ENCODE measurements around the gene ZBTB2. TPM values are rescaled to one million over a fixed set of nuclear protein-coding genes. Genes with fewer than 3 reads are reported as not detected.

Gene ZBTB2
- total RNA-seq, 4 donors from 2014 or later = 17.9 to 27.2 (median 25.9) TPM

DNA sequence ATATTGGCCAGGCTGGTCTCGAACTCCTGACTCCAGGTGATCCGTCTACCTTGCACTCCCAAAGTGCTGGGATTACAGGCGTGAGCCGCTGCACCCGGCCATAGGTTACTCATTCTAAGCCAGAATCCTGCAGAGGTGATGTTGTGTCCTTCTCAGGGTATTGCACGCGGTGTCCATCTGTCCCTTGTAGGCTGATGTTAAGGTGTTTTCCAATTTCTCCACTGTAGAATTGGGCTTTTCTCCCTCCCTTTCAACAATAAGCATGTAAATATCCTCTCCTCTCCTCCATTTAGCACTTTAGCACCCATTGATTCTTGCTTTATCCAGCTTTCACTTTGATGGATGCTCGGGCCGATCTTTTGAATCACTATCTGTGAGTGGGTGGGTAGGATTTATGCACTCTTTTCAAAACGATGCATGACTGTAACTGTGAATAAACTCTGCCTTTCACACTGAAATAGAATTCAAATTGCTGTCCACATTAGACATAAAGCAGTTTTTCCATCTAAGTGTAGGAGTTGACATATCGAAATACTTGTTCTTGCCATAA is 52.6 kb downstream of the ZBTB2 start:
- Histone ChIP-seq H3K9me3 (no peaks in the 10 kb centered on the region), H3K27ac (no peak overlapping the region), H3K27me3 (no peaks in the 10 kb centered on the region), H3K4me3 (replicated peaks in 1 of 3) (no peak overlapping the region), H3K4me1 (no peaks in the 10 kb centered on the region), H3K36me3 (no peaks in the 10 kb centered on the region)
- TF ChIP-seq, protein P1, sequence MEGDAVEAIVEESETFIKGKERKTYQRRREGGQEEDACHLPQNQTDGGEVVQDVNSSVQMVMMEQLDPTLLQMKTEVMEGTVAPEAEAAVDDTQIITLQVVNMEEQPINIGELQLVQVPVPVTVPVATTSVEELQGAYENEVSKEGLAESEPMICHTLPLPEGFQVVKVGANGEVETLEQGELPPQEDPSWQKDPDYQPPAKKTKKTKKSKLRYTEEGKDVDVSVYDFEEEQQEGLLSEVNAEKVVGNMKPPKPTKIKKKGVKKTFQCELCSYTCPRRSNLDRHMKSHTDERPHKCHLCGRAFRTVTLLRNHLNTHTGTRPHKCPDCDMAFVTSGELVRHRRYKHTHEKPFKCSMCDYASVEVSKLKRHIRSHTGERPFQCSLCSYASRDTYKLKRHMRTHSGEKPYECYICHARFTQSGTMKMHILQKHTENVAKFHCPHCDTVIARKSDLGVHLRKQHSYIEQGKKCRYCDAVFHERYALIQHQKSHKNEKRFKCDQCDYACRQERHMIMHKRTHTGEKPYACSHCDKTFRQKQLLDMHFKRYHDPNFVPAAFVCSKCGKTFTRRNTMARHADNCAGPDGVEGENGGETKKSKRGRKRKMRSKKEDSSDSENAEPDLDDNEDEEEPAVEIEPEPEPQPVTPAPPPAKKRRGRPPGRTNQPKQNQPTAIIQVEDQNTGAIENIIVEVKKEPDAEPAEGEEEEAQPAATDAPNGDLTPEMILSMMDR (IDR thresholded peaks at IDR 0.05) = no peak
- TF ChIP-seq POLR2A (IDR thresholded peaks at IDR 0.05) = no peak
- no peak for DNase-seq
- 88 to 91% methylated on average over 11 of the region's 11 CpGs for WGBS, 2 donors
- intact Hi-C loops (cut with DNase I) = loop anchor here (5.0 kb wide), 1 partner anchor 446 kb away; no protein-coding TSS in a partner anchor

- intact Hi-C loops (cut with DNase I) = loop anchor here (5.0 kb wide), 1 partner anchor 444 kb away; no protein-coding TSS in a partner anchor
- DNase-seq = no peak
- no peak overlapping the region for H3K4me3 ChIP-seq (replicated peaks in 1 of 3)
These were observed 55.4 kb downstream of the ZBTB2 start for GRCh38 chr6:151335930-151336329.

DNA sequence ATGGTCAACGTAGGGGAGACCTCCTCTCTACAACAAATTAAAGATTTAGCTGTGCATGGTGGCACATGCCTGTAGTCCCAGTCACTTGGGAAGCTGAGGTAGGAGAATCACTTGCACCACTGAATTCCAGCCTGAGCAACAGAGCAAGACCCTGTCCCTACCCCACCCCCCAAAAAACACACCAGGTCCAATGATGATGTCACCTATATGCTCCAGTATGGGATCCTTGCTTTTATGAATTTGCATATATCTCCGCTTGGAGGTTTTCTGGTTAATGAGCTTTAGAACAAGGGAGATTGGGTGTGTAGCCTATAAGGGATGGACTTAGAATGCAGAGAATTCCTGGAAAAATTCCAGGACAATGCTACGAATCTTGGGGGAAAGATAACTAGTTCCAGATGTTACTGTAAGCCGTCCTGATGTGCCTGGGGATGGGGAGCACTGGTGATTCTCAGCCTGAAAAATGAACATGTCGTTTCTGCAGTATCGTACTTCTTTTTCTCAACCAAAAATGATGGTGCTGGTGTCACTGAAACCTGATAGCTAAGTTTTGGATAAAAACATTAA is 61.1 kb downstream of the ZBTB2 start:
- Histone ChIP-seq H3K27me3 (no peaks in the 10 kb centered on the region), H3K4me3 (replicated peaks in 1 of 3) (no peak overlapping the region), H3K4me1 (peaks cover 0 to under 1% of the 10 kb centered on the region in 2 donors), H3K9me3 (no peaks in the 10 kb centered on the region), H3K36me3 (no peaks in the 10 kb centered on the region), H3K27ac (no peak overlapping the region)
- DNase-seq = no peak
- TF ChIP-seq POLR2A (IDR thresholded peaks at IDR 0.05) = no peak
- TF ChIP-seq, protein P1 (IDR thresholded peaks at IDR 0.05) = no peak
- intact Hi-C loops (cut with DNase I) = no loop called here
- 75% methylated on average over 6 of the region's 6 CpGs for WGBS, 2 donors

More at GRCh38 chr6:151335930-151336329, 55.4 kb downstream of the ZBTB2 start:
- no peak for TF ChIP-seq POLR2A (IDR thresholded peaks at IDR 0.05)
- TF ChIP-seq, protein P1 (IDR thresholded peaks at IDR 0.05) = no peak
- H3K27ac ChIP-seq = no peak overlapping the region
- H3K27me3 ChIP-seq = no peaks in the 10 kb centered on the region
- H3K36me3 ChIP-seq = no peaks in the 10 kb centered on the region
- no peaks in the 10 kb centered on the region for H3K4me1 ChIP-seq
- H3K9me3 ChIP-seq = no peaks in the 10 kb centered on the region

DNA sequence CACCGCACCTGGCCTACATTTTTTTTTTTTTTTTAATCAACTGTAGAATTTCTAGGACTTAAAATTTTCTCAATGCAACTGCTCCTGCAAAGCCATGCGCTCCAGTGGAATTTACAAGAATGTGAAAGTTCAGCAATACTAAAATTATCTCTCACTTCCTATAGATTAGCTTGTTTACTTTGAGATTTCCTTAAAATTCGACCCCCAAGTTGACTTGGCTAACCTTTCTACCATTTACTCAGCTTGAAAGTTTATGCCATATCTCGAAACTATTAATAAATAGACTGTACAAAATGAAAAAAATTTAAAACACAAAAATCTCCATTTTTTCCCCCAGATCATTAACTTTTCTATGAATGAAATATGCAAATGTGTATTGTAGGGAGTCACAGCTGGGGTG is 64.3 kb downstream of the ZBTB2 start:
- 77 to 83% methylated on average over 4 of the region's 4 CpGs for WGBS, 2 donors
- Histone ChIP-seq H3K4me3 (replicated peaks in 1 of 3) (no peak overlapping the region), H3K9me3 (no peaks in the 10 kb centered on the region), H3K27ac (no peak overlapping the region), H3K27me3 (no peaks in the 10 kb centered on the region), H3K36me3 (no peaks in the 10 kb centered on the region), H3K4me1 (peaks cover 15 to 16% of the 10 kb centered on the region in 2 donors)
- intact Hi-C loops (cut with DNase I) = loop anchor here (10.0 kb wide), 1 partner anchor 152 kb away; no protein-coding TSS in a partner anchor
- DNase-seq = no peak
- TF ChIP-seq, protein P1 (IDR thresholded peaks at IDR 0.05) = no peak
- no peak for TF ChIP-seq POLR2A (IDR thresholded peaks at IDR 0.05)

DNA sequence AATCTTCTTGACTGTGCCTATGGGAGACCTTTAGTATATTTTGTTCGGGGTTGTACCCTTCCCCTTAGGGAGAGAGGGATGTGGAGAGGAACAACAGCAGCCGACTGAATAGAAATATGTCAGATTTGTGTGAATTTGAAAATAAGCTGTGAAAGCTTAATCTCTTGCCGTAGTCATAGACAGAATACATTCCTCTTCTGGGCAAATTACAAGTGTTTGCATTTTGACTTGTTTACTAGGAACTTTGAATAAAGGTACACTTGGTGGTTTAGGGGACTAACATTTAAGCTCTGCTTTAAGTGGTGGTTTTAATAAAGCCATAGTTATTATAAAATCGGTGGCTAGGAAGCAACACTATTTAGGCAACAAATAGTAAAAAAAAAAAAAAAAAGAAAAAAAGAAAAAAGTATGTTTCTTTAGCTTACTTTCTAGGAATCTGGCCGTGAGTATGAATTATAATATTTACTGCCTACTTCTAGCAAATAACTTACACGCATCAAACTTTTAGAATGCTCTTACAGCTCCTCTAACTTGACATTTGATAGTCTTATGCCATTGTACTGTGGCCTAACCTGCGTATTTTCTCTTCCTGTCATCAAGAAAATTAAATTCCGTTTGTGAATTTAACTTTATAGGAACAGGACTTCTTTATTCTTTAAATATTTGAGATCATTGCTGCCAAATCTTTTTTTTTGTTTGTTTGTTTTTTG is 65.1 kb downstream of the ZBTB2 start:
- peaks cover 15 to 16% of the 10 kb centered on the region in 2 donors for H3K4me1 ChIP-seq
- H3K27ac ChIP-seq = peak overlapping the region in 2 of 3 donors; percentile 59 to 61
- H3K27me3 ChIP-seq = no peaks in the 10 kb centered on the region
- H3K36me3 ChIP-seq = no peaks in the 10 kb centered on the region
- no peak for TF ChIP-seq POLR2A (IDR thresholded peaks at IDR 0.05)
- TF ChIP-seq, protein P1 (IDR thresholded peaks at IDR 0.05) = no peak
- no peak for DNase-seq
- H3K9me3 ChIP-seq = no peaks in the 10 kb centered on the region
- 57 to 59% methylated on average over 8 of the region's 8 CpGs for WGBS, 2 donors
- peak overlapping the region in 1 of 3 donors; percentile 51 for H3K4me3 ChIP-seq (replicated peaks in 1 of 3)
- intact Hi-C loops (cut with DNase I) = loop anchor here (10.0 kb wide), 1 partner anchor 151 kb away; no protein-coding TSS in a partner anchor
